Panc1 (cell line): ENCODE results near the gene ECEL1.

Source experiments
- CTCF ChIP-seq: fragments of 450-650 bp; IDR thresholded peaks from 2 replicates; pipeline ENCODE4 v1.5.1; 2017; ENCODE audit warnings: mild to moderate bottlenecking
- POLR2AphosphoS5 ChIP-seq: IDR thresholded peaks from 2 replicates; pipeline ENCODE4 v1.6.1; 2012; ENCODE audit warnings: mild to moderate bottlenecking, low read depth, low read length, moderate library complexity
- SIN3A ChIP-seq: IDR thresholded peaks from 2 replicates; pipeline ENCODE4 v1.6.1; 2012; ENCODE audit warnings: low read depth, mild to moderate bottlenecking, low read length, moderate library complexity, borderline replicate concordance; ENCODE audit not compliant: insufficient read depth
- TCF7L2 ChIP-seq: IDR thresholded peaks from 2 replicates; pipeline ENCODE4 v1.6.1; 2011; ENCODE audit warnings: mild to moderate bottlenecking, low read depth, low read length, inconsistent platforms
- TF ChIP-seq, protein P1 (sequence below), 2 experiments: IDR thresholded peaks; 2 replicates each; pipeline ENCODE4 v1.6.1; 2011 to 2012; ENCODE audit warnings: low read depth in 2 of 2, control low read depth in 1 of 2, low read length in 1 of 2, mild to moderate bottlenecking in 1 of 2, moderate library complexity in 1 of 2; ENCODE audit not compliant: insufficient read depth in 1 of 2

DNA sequence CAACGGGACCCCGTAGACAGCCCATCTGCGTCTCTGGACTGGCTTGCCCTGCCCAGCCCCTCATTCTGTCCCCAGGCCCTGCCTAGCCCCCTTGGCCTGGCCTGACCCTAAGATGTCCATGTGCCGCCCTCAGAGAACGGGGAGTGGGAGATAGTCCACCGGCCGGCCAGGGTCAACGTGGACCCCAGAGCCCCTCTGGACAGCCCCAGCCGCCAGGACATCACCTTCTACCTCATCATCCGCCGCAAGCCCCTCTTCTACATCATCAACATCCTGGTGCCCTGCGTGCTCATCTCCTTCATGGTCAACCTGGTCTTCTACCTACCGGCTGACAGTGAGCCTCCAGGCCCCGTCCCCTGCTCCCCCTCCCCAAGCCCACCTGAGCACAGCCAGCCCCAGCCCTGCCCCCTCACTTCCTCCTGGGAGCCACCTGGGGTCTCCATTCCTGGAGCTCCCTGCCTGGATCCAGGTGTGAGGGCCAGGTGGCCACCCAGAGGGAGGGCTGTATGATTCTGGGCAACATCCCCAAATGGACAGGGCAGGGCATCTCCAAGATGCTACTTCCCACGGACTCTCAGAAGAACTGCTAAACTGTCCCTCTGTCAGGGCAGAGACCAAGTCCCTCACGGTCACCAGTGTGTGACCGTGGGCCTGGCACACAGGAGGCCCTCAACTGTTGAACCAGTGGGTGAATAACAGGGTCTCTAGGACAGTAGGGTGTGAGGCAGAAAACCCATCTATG lies 42.3 kb upstream of the ECEL1 start:
- TF ChIP-seq SIN3A: no peak
- no peak for TF ChIP-seq CTCF
- TF ChIP-seq, protein P1, sequence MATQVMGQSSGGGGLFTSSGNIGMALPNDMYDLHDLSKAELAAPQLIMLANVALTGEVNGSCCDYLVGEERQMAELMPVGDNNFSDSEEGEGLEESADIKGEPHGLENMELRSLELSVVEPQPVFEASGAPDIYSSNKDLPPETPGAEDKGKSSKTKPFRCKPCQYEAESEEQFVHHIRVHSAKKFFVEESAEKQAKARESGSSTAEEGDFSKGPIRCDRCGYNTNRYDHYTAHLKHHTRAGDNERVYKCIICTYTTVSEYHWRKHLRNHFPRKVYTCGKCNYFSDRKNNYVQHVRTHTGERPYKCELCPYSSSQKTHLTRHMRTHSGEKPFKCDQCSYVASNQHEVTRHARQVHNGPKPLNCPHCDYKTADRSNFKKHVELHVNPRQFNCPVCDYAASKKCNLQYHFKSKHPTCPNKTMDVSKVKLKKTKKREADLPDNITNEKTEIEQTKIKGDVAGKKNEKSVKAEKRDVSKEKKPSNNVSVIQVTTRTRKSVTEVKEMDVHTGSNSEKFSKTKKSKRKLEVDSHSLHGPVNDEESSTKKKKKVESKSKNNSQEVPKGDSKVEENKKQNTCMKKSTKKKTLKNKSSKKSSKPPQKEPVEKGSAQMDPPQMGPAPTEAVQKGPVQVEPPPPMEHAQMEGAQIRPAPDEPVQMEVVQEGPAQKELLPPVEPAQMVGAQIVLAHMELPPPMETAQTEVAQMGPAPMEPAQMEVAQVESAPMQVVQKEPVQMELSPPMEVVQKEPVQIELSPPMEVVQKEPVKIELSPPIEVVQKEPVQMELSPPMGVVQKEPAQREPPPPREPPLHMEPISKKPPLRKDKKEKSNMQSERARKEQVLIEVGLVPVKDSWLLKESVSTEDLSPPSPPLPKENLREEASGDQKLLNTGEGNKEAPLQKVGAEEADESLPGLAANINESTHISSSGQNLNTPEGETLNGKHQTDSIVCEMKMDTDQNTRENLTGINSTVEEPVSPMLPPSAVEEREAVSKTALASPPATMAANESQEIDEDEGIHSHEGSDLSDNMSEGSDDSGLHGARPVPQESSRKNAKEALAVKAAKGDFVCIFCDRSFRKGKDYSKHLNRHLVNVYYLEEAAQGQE (IDR thresholded peaks at IDR 0.05; ENCODE audit: insufficient read depth in 1 of 2, low read depth in 2 of 2, low read length in 1 of 2): no peak
- no peak for TF ChIP-seq POLR2AphosphoS5
- no peak for TF ChIP-seq TCF7L2
